WI38 (cell line): ENCODE data around the gene SLAIN2.
A peak's percentile ranks its signal among the peaks of the same experiment; 100 is the strongest.
"Not testable (repeated sequence)": the region's sequence is repeated elsewhere in the genome, so short reads cannot be mapped to it uniquely, and the experiment has no call there.

Experiments
- H3K4me3 ChIP-seq: 2 replicates; pipeline ENCODE4 v1.5.1; 2011; ENCODE audit warnings: low read depth, mild to moderate bottlenecking, control low read depth, low read length
- TF ChIP-seq, protein P1 (sequence below): IDR thresholded peaks from 2 replicates; pipeline ENCODE4 v1.5.1; 2012; ENCODE audit warnings: low read depth, mild to moderate bottlenecking, control low read depth, low read length

Gene SLAIN2

DNA sequence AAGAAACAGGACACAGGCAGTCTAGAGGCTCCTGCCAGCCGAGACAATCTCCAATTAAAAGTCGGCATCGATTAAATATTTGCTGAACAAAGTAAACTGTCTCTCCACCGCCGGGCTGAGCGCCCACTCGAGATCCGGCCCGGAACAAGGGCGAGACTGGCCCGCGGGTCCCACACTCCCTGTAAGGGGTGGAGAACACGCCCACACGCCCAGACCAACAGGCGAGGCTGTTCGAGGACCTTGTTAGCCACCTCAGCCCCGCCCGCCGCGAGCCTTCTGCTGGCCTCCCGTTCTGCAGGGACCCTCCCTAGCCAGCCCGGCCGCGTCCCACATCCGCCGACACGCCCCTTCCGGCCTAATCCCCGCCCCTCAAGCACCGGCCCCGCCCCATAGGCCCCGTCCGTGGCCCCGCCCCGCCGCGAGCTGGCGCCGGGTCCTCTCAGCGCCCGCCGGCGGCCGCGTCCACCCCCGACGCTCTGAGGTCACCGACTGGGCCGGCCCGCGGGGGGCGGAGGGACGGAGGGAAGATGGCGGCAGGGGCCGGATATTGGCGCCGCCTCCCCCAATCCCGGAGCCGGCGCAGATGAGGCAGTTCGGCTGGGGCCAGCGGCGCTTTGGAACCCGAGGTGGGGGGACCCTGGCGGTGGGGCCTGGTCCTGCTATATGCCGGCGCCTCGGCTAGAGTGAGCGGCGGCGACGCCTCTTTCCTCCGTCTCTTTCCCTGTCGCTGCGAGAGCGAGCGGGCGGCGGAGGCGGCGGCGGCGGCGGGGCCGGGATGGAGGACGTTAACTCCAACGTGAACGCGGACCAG is at the start of gene SLAIN2:
Gene SLAIN2 (plus strand): TSS at position 565 of the 811 bp plus-strand sequence. CDS start 211 bp downstream, at position 776.
- TF ChIP-seq, protein P1, sequence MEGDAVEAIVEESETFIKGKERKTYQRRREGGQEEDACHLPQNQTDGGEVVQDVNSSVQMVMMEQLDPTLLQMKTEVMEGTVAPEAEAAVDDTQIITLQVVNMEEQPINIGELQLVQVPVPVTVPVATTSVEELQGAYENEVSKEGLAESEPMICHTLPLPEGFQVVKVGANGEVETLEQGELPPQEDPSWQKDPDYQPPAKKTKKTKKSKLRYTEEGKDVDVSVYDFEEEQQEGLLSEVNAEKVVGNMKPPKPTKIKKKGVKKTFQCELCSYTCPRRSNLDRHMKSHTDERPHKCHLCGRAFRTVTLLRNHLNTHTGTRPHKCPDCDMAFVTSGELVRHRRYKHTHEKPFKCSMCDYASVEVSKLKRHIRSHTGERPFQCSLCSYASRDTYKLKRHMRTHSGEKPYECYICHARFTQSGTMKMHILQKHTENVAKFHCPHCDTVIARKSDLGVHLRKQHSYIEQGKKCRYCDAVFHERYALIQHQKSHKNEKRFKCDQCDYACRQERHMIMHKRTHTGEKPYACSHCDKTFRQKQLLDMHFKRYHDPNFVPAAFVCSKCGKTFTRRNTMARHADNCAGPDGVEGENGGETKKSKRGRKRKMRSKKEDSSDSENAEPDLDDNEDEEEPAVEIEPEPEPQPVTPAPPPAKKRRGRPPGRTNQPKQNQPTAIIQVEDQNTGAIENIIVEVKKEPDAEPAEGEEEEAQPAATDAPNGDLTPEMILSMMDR = peak; percentile 36; the same call in 1 of the 2 replicates
- H3K4me3 ChIP-seq = peak within 1 kb of the TSS; percentile 99

DNA sequence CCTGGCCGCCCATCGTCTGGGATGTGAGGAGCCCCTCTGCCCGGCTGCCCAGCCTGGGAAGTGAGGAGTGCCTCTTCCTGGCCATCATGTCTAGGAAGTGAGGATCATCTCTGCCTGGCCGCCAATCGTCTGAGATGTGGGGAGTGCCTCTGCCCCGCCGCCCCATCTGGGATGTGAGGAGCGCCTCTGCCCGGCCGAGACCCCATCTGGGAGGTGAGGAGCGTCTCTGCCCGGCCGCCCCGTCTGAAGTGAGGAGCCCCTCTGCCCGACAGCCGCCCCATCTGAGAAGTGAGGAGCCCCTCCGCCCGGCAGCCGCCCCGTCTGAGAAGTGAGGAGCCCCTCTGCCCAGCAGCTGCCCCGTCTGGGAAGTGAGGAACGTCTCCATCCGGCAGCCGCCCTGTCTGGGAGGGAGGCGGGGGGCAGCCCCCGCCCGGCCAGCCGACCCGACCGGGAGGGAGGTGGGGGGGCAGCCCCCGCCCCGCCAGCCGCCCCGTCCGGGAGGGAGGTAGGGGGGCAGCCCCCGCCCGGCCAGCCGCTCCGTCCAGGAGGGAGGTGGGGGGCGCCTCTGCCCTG is 49.0 kb upstream of the SLAIN2 start:
- not testable (repeated sequence) for H3K4me3 ChIP-seq

DNA sequence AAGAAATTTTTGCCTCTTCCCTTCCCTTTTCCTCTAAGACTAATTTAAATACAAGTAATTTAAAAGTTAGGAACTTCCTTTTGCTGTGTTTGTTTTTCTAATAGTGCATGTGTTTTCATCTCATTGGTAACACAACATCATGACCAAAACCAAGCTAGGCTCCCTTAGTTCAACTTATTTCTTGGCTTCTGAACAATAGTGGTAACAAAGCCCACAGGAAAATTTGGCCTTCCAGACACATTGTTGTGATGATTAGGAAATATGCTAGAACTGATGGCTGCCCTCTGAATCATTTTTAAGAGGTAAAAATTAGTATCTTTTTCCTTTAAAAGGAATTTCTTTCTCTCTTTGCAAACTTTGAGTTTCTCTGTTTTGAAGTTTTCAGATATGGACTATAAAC is 46.2 kb upstream of the SLAIN2 start:
- H3K4me3 ChIP-seq = no peak overlapping the region
- TF ChIP-seq, protein P1 = no peak

DNA sequence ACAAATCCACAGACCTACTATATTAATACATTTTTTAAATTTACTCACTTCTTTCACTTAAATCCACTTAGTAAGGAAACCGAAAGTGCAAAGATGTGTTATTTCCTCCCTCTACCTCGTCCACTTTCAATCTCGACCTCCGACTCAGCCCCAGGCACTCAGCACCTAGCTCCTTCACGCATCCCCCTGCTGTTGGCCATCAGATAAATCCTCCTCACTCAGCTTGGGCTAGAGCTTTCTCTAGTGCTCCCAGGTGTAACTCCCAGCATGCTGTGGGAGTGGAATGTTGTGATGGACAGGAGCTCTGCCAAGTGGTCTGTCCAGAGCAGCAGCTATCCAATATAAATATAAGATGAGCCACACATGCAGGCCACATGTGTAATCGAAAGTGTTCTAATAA is 45.0 kb upstream of the SLAIN2 start:
- H3K4me3 ChIP-seq = no peak overlapping the region
- TF ChIP-seq, protein P1 = no peak

DNA sequence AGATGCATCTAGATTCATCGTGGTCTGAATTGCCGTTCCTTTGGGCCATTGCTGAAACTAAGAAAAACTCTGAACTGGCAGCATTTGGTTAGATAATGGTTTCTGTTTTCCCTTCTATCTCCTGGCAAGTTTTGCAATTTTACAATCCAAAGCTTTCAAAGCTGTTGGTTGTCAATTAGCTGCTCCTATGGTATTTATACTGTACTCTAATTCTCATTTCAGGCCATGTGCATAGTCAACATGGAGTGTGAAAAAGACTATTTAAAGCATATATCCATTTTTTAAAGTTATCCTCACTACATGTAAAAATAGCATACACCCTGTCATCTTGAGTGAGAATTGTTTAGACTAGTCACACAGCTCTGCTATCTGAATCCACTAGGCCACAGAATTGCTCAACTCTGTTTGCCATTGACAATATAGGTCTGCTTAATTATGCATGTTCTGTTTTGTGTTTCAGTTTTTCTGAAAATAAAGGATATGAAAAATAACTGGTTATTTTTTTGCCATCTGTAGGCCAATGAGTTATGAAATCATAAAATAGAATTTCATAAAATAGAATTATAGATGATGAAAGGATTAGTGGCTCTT is 44.0 kb upstream of the SLAIN2 start:
- TF ChIP-seq, protein P1 = no peak

DNA sequence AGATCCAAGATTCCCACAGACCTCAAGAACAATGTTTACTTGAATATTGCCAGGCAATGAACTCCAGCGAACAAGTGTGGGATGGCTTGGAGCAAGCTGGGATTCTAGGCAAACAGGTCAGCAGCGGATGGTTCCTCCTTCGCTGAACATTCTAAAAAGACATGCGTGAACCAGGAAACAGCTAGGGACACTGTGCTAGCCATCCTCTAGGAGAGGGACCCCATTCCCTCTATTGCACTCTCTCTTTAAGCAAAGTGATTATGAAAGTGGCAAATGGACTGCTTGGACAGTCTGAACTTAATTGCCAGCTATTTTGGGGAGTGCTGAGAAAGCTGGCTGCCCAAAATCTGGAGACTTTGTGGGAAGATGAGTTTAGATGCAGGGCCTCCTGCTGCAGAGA is 41.8 kb upstream of the SLAIN2 start:
- H3K4me3 ChIP-seq = no peak overlapping the region
- TF ChIP-seq, protein P1 = no peak

More for the DNA sequence above, 44.0 kb upstream of the SLAIN2 start:
- H3K4me3 ChIP-seq = no peak overlapping the region

DNA sequence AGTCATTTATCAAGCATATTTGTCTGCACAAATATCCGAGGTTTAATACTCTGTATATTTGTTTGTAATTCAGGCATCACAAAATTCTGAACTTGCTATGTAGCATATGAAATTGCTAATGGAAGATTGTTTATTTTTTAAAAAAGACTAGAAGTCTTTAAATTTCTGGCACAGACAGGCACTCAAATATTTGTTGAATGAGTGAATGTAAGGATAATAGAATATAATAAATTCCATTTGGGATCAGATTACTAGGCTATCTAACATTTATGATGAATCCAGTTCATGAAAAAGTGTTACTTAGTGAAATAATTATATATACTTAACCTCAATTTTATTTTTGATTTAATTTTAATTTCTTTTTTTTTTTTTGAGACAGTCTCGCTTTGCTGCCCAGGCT is 41.3 kb upstream of the SLAIN2 start:
- TF ChIP-seq, protein P1 = no peak
- H3K4me3 ChIP-seq = no peak overlapping the region
